H54 (cell line): Measurements from ENCODE around the gene ATF3.

ENCODE experiments used
- DNase-seq: peaks from one replicate; pipeline ENCODE4 v3.0.0; 2011; ENCODE audit warnings: low spot score, mixed read lengths; ENCODE audit not compliant: insufficient read length
- FAIRE-seq: peaks from 3 replicates; lab custom pipeline; 2011; peaks lifted over from hg19 to GRCh38; lab: Jason Lieb, UNC
- POLR2A ChIP-seq: IDR thresholded peaks from 2 replicates; pipeline ENCODE4 v1.6.1; 2011; ENCODE audit warnings: low read depth, mild to moderate bottlenecking, low read length

The ATF3 gene

GRCh38 chr1:212669102-212669501 is 60.5 kb downstream of the ATF3 start:
- DNase-seq: no peak
- FAIRE-seq: no peak
- no peak for TF ChIP-seq POLR2A

GRCh38 chr1:212669600-212669999 is 61.0 kb downstream of the ATF3 start:
- DNase-seq: no peak
- TF ChIP-seq POLR2A: no peak
- FAIRE-seq: no peak

- FAIRE-seq: no peak
- TF ChIP-seq POLR2A: no peak
- no peak for DNase-seq
Observed at GRCh38 chr1:212670301-212670700, 61.7 kb downstream of the ATF3 start.
